ENCODE results near the gene ENPP1.

ENPP1 gene

DNA sequence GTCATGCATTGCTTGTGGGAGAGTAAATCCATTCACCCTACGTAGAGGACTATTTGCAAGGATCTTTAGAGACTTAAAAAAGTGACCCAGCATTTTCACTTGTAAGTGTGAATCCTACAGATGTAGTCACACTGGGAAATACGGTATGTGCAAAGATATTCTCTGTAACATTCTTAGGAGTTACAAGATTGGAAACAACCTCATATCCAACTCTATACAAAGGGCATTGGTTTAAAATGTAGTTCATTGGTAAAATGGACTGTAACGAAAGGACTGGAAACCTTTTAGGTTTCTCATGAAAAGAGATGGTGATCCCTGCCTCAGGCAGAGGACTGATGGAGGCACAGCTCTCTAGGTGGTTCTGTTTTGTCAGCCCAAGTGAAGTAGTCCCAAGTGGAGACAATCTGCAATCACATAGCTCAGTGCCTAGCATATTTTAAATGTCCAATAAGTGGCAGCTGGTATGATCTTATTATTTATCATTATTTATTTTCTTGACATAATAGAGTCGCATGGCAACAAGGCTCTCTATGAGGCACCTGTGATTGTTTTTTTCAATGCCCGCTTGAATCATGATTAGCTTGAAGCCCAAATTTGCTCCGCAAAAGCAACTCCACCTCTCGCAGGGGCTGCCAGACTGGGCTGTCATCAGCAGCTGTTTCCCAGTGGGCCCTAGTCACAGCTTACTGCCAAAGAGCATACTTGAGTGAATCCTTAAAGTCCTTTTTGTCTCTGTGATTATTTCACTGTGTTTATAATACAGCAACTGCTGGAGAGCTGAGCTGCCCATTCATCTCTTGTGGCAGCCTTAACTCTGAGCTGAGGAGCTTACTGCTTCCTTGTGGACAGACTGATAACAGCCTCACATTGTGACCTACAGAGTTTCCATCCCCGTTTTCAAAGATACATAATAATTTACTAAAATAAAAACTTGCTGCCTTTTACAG lies 19.8 kb upstream of the ENPP1 start:
- no peak for DNase-seq

GRCh38 chr6:131789219-131789618 lies 18.6 kb upstream of the ENPP1 start:
- no peak for DNase-seq

GRCh38 chr6:131791476-131791875 lies 16.3 kb upstream of the ENPP1 start:
- DNase-seq, result no peak

DNA sequence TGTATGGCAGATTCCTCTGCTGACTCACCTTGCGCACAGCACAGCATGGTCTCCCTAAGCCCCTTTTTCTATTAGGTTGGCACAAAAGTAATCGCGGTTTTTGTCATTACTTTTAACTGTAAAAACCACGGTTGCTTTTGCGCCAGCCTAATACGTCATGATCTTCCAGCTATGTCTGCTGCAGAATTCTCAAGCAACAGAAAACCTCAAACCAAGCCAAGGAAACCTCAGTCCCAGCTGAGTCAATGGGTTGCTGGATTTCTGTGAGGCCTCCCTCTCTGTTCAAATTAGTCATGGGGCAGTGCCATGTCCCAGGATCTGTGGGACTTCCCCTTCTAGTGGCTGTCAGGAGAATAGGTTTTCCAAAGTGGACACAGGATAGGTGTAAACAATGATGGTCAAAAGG lies 15.7 kb upstream of the ENPP1 start:
- DNase-seq, result peak; percentile 9

GRCh38 chr6:131795366-131795765 lies 12.5 kb upstream of the ENPP1 start:
- DNase-seq, result no peak

GRCh38 chr6:131802347-131802746 lies 5.5 kb upstream of the ENPP1 start:
- no peak for DNase-seq

DNA sequence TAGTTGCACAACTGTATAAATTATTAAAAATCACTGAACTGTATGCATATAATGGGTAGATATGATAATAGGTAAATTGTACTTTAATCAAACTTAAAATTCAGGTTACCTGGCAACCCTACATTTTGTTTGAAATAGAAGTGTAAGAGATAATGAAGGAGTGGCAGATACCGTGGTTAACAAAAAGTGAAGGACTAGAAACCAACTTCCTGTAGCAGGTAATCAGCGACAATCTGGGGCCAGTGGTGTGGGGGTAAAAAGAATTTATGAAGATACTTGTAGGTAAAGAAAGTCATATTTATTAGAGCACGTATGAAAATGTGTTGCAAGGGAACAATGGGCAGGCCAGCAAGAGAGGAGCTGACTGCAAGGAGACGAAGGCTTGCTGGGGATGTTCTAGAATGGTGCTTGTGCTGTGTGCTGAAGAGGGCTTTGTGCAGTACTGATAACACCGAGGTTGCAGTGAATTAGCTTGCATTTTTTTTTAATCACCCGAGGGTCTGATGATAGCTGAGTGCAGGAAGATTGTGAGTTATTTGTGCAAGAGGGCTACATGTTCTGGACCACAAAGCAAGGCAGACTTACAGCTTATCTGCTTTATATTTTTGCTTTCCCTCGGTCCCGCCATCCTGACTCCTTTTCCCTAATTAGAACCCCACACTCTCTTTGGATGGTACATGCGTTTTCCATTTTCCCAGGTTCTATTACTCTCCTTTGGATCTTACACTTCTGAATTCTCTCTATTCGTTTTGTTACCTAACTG lies 4.6 kb upstream of the ENPP1 start:
- DNase-seq, result no peak

GRCh38 chr6:131804131-131804530 lies 3.7 kb upstream of the ENPP1 start:
- no peak for DNase-seq

DNA sequence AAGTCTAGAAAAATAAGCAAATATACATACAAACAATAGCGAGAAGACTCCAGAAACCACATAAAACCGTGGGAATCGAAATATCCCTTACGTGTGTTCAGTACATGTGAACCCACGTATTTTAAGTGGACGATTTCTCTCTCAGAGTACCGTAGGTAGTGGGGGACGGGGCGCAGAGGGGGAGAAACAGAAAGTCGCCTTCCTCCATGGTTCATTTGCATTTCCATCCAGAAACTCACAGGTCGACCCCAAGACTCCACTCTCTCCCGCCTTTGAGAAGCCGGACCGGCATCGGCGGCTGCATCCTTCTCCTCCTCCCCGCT lies 538 bp upstream of the ENPP1 start:
- DNase-seq, result no peak

GRCh38 chr6:131808460-131809269 lies 845 bp downstream of the ENPP1 start:
- no peak for DNase-seq

DNA sequence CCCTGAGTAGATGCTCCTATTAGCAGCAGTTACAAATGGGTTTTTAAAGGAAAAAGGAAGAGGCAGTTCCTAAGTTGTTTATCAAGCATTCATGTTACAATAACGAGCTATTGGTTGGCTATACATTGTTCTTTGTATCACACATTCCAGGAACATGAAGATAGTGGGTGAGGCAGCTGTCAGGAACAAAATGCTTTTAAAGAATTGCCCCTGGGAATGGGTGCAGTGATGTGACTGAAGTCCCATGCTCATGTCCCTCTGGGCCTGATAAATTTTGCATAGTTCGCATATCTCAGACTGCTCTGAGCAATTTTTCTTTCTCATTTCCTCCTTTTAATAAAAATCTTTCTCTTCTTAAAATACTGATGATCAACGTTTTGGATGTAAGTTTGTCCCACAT lies 3.7 kb downstream of the ENPP1 start:
- no peak for DNase-seq

DNA sequence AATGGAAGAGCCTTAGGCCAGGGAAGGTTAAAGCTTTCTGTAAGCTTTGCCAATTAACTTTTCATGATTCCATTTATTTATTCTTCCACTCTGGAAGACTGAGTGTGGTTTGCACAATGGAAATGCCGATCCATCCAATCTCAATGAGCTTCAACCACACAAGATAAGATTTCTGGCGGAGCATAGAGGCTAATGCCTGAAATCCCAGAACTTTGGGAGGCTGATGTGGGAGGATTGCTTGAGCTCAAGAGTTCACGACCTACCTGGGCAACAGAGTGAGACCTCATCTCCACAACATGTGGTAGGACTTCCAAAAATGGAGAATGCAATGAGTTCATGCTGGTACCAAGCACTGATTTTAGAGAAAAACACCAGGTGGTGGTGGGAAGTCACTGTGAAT lies 6.2 kb downstream of the ENPP1 start:
- DNase-seq, result no peak

DNA sequence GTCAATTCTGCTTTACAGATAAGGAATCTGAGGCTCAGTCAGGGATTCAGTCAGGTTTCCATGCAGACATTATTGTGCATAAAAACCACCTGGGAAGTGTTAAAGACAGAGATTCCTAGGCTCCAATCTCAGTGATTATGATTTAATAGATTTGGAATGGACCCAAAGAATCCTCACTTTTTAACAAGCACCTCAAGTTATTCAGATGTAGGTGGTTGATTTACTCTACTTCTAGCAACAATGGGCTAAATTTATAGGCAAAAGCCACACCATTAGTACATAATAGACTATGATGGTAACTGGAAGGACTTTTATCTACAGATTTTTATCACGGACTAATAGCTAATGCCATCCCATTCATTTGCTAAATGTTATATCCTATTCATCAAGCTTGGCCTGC lies 9.0 kb downstream of the ENPP1 start:
- no peak for DNase-seq

GRCh38 chr6:131819572-131820124 lies 11.8 kb downstream of the ENPP1 start:
- DNase-seq, result no peak

GRCh38 chr6:131821010-131821807 lies 13.4 kb downstream of the ENPP1 start:
- DNase-seq, result no peak

GRCh38 chr6:131822119-131822518 lies 14.3 kb downstream of the ENPP1 start:
- no peak for DNase-seq

- DNase-seq, result no peak
These were observed 15.6 kb downstream of the ENPP1 start for GRCh38 chr6:131823276-131823902.

GRCh38 chr6:131825946-131826345 lies 18.1 kb downstream of the ENPP1 start:
- DNase-seq, result no peak

DNA sequence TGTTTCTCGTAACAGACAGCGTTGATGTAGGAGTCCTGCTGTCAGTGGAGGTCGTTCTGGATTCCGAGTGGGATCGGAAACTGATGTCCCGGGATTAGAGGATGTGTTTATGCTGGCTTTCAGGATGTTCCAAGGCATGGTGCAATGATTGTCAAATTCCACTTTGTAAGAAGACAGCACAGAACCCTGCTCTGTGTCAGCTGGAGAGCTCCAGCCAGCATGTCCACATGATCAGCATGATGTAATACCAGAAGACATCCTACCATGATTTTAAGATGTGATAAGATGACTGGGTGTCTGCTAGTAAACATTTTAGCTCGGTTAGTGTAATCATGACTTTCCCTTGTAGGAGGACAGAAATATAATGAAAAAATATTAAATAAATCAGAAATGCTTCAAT lies 20.3 kb downstream of the ENPP1 start:
- no peak for DNase-seq

GRCh38 chr6:131828951-131829350 lies 21.1 kb downstream of the ENPP1 start:
- DNase-seq, result no peak

GRCh38 chr6:131831392-131831791 lies 23.6 kb downstream of the ENPP1 start:
- DNase-seq, result no peak

DNA sequence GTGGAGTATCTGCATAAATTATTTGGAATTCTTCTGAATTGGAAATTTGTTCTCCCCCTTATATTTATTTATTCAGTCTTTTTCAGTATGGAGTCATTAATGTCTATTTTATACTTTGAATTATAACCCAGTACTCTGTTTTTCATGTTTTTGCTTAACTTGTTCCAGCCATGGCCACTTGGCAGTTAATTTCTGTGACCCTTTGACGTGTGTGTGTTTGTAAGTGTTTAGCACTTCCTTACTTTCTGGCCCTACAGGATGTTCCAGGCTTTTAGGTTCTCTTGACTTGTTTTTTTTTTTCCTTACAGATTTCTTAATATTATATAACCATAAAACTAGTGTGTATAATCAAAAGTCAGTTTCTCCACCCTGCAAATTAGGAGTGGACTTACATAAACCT lies 24.1 kb downstream of the ENPP1 start:
- DNase-seq, result no peak
